ENCODE data around the gene DYNLL1. TPM values are rescaled to one million over a fixed set of nuclear protein-coding genes. Genes with fewer than 3 reads are reported as not detected.

The DYNLL1 gene
- total RNA-seq, 1 donor from 2014 or later: 392 TPM

- DNase-seq (ENCODE audit: low spot score): no peak
- Mint-ChIP-seq H3K27ac (ENCODE audit: unreplicated experiment) (peak overlapping the region; percentile 44), H3K4me1 (ENCODE audit: unreplicated experiment) (peaks cover 22% of the 10 kb centered on the region), H3K36me3 (ENCODE audit: low read depth, unreplicated experiment) (peaks cover 14% of the 10 kb centered on the region), H3K27me3 (ENCODE audit: unreplicated experiment) (peaks cover 5% of the 10 kb centered on the region), H3K4me3 (ENCODE audit: unreplicated experiment) (peak overlapping the region; percentile 99), H3K9me3 (ENCODE audit: unreplicated experiment) (no peaks in the 10 kb centered on the region)
- no peak for TF ChIP-seq CTCF (IDR thresholded peaks at IDR 0.05; ENCODE audit: unreplicated experiment)
These were observed 1.7 kb downstream of the DYNLL1 start for GRCh38 chr12:120497524-120498150.

GRCh38 chr12:120498870-120499515, 3.1 kb downstream of the DYNLL1 start:
- no peak for TF ChIP-seq CTCF (IDR thresholded peaks at IDR 0.05; ENCODE audit: unreplicated experiment)
- Mint-ChIP-seq H3K4me1 (ENCODE audit: unreplicated experiment) (peaks cover 22% of the 10 kb centered on the region), H3K4me3 (ENCODE audit: unreplicated experiment) (no peak overlapping the region), H3K27me3 (ENCODE audit: unreplicated experiment) (peaks cover 5% of the 10 kb centered on the region), H3K9me3 (ENCODE audit: unreplicated experiment) (no peaks in the 10 kb centered on the region), H3K36me3 (ENCODE audit: low read depth, unreplicated experiment) (peaks cover 19% of the 10 kb centered on the region), H3K27ac (ENCODE audit: unreplicated experiment) (no peak overlapping the region)
- DNase-seq (ENCODE audit: low spot score): no peak

GRCh38 chr12:120500581-120500980, 4.7 kb downstream of the DYNLL1 start:
- H3K27me3 Mint-ChIP-seq (ENCODE audit: unreplicated experiment): no peaks in the 10 kb centered on the region
- no peak overlapping the region for H3K4me3 Mint-ChIP-seq (ENCODE audit: unreplicated experiment)
- peaks cover 15% of the 10 kb centered on the region for H3K36me3 Mint-ChIP-seq (ENCODE audit: low read depth, unreplicated experiment)
- DNase-seq (ENCODE audit: low spot score): no peak
- no peak for TF ChIP-seq CTCF (IDR thresholded peaks at IDR 0.05; ENCODE audit: unreplicated experiment)
- H3K27ac Mint-ChIP-seq (ENCODE audit: unreplicated experiment): peak overlapping the region; percentile 32
- H3K4me1 Mint-ChIP-seq (ENCODE audit: unreplicated experiment): peaks cover 17% of the 10 kb centered on the region
- H3K9me3 Mint-ChIP-seq (ENCODE audit: unreplicated experiment): no peaks in the 10 kb centered on the region

- H3K36me3 Mint-ChIP-seq (ENCODE audit: low read depth, unreplicated experiment): peaks cover 19% of the 10 kb centered on the region
- no peak for DNase-seq (ENCODE audit: low spot score)
- no peaks in the 10 kb centered on the region for H3K4me1 Mint-ChIP-seq (ENCODE audit: unreplicated experiment)
- no peak overlapping the region for H3K4me3 Mint-ChIP-seq (ENCODE audit: unreplicated experiment)
- H3K27ac Mint-ChIP-seq (ENCODE audit: unreplicated experiment): no peak overlapping the region
- no peaks in the 10 kb centered on the region for H3K9me3 Mint-ChIP-seq (ENCODE audit: unreplicated experiment)
- TF ChIP-seq CTCF (IDR thresholded peaks at IDR 0.05; ENCODE audit: unreplicated experiment): no peak
- no peaks in the 10 kb centered on the region for H3K27me3 Mint-ChIP-seq (ENCODE audit: unreplicated experiment)
These were observed 8.7 kb downstream of the DYNLL1 start for GRCh38 chr12:120504587-120504986.

- no peaks in the 10 kb centered on the region for H3K4me1 Mint-ChIP-seq (ENCODE audit: unreplicated experiment)
- H3K27ac Mint-ChIP-seq (ENCODE audit: unreplicated experiment): peak overlapping the region; percentile 48
- no peak for DNase-seq (ENCODE audit: low spot score)
- TF ChIP-seq CTCF (IDR thresholded peaks at IDR 0.05; ENCODE audit: unreplicated experiment): no peak
- H3K4me3 Mint-ChIP-seq (ENCODE audit: unreplicated experiment): peak overlapping the region; percentile 66
- H3K27me3 Mint-ChIP-seq (ENCODE audit: unreplicated experiment): no peaks in the 10 kb centered on the region
- no peaks in the 10 kb centered on the region for H3K9me3 Mint-ChIP-seq (ENCODE audit: unreplicated experiment)
- H3K36me3 Mint-ChIP-seq (ENCODE audit: low read depth, unreplicated experiment): peaks cover 14% of the 10 kb centered on the region
These were observed 12.6 kb downstream of the DYNLL1 start for GRCh38 chr12:120508537-120508936.

Measured in endothelial cell (in vitro differentiated cells).